Ovary (tissue), 9 donors: ENCODE results near the gene MZF1. TPM values are rescaled to one million over a fixed set of nuclear protein-coding genes. Genes with fewer than 3 reads are reported as not detected.

ENCODE experiments used
- DNase-seq, 5 donors: peaks; one replicate each; pipeline ENCODE4 v3.0.0-alpha.2; 2019 to 2020
- H3K27ac ChIP-seq, 2 donors: fragments of 200-600 bp; one replicate each; pipeline versions ENCODE4 v1.5.1 to v1.8.0; 2019 to 2022
- H3K27me3 ChIP-seq: fragments of 200-600 bp; one replicate; pipeline ENCODE4 v1.8.0; 2022
- H3K36me3 ChIP-seq: fragments of 200-600 bp; sonication (generic); one replicate; pipeline ENCODE4 v1.5.1; 2019
- H3K4me1 ChIP-seq: one replicate; pipeline ENCODE4 v1.8.1; 2013; ENCODE audit warnings: mild to moderate bottlenecking, moderate library complexity; ENCODE audit not compliant: insufficient read depth
- H3K4me3 ChIP-seq: fragments of 200-600 bp; sonication (generic); one replicate; pipeline ENCODE4 v1.5.1; 2017
- H3K9me3 ChIP-seq, 2 donors: fragments of 200-600 bp in 1 of 2; sonication (generic) in 1 of 2; one replicate each; pipeline versions ENCODE4 v1.5.1 to v1.8.1; 2013 to 2019; ENCODE audit warnings: mild to moderate bottlenecking in 1 of 2, moderate library complexity in 1 of 2
- EP300 ChIP-seq: sonication (generic); formaldehyde crosslinking; IDR thresholded peaks from one replicate; pipeline ENCODE4 v1.6.1; 2017; ENCODE audit warnings: antibody characterized with exemption
- POLR2A ChIP-seq: fragments of 450-650 bp; IDR thresholded peaks from one replicate; pipeline ENCODE4 v1.6.1; 2017; ENCODE audit warnings: antibody characterized with exemption, mild to moderate bottlenecking, moderate library complexity
- WGBS, 3 donors: extraction: QIAGEN DNeasy Blood & Tissue Kit in 1 of 3; methylation state at CpG; one replicate each; pipeline versions ENCODE4 v1.1.5 to v1.1.7; 2013 to 2017; 5-methylcytosine and 5-hydroxymethylcytosine counted together
- intact Hi-C, 4 donors: fragments of 100-400 bp; cut with DNase I; formaldehyde crosslinking; loops; one replicate each; pipeline versions ENCODE4 v1.11.0 to v1.15.1; 2022 to 2023
- polyA plus RNA-seq, 2 donors: library from polyadenylated mRNA; stranded (reverse); fragments of 200-250 nt in 1 of 2; fragments of 350-450 nt in 1 of 2; fragmentation: Illumina TruSeq in 1 of 2; extraction: RNeasy Lipid Tissue Mini Kit (QIAGEN cat#74804) in 1 of 2; gene quantifications; one replicate each; pipeline ENCODE4 v1.2.3, GENCODE V29; 2013 to 2014
- total RNA-seq, 7 donors: library from RNA; depleted of rRNA in 2 of 7; stranded (reverse); fragments of >200 nt in 2 of 7; fragmentation: NEBNext Ultra II Directional in 3 of 7; extraction: Animal tissue kit (Norgen Biotek cat#: 25700) in 3 of 7; gene quantifications; one replicate each; pipeline versions ENCODE4 v1.1.0 to v1.2.4, GENCODE V29; 2016 to 2023
- TF ChIP-seq, protein P1 (sequence below), 3 donors: fragments of 450-650 bp in 2 of 3; fragments of 200-600 bp in 1 of 3; IDR thresholded peaks; one replicate each; pipeline versions ENCODE4 v1.5.1 to v1.8.0; 2016 to 2022; ENCODE audit warnings: antibody characterized with exemption in 3 of 3, mild to moderate bottlenecking in 1 of 3
- donor health status: DM: no; HTN: no; CAD: no; lungs with moderate emphysema.
- donor health status: DM: no; HTN: no; CAD: no.
- donor health status: Bipolar disorder and iron deficiency.
- donor health status: DM: yes; HTN: yes; CAD: no.
- donor health status: DM: no; HTN: no; CAD: no.
- donor health status: DM: yes; HTN: yes; CAD: no.

MZF1 gene
- total and polyA plus RNA-seq, 9 donors, result 10.8 to 48.0 (median 30.6) TPM

DNA sequence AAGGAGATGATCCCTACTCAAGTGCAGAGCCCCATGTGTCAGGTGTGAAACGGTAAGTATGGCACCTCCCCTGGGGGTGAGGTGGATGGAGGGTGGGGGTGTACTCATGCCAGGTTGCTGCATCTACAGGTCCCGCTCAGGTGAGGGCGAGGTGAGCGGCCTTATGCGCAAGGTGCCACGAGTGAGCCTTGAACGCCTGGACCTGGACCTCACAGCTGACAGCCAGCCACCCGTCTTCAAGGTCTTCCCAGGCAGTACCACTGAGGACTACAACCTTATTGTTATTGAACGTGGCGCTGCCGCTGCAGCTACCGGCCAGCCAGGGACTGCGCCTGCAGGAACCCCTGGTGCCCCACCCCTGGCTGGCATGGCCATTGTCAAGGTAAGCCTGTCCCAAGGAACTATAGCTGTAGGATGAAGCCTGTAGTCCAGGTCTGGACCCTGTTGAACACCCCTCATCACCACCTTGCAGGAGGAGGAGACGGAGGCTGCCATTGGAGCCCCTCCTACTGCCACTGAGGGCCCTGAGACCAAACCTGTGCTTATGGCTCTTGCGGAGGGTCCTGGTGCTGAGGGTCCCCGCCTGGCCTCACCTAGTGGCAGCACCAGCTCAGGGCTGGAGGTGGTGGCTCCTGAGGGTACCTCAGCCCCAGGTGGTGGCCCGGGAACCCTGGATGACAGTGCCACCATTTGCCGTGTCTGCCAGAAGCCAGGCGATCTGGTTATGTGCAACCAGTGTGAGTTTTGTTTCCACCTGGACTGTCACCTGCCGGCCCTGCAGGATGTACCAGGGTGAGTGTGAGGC lies 24.1 kb downstream of the MZF1 start:
- WGBS, 3 donors, result 80 to 91% (median 85%) methylated on average over 20 of the region's 20 CpGs
- DNase-seq, result no peak
- Histone ChIP-seq H3K27me3 (no peaks in the 10 kb centered on the region), H3K9me3 (no peaks in the 10 kb centered on the region), H3K4me1 (peaks cover 16% of the 10 kb centered on the region), H3K4me3 (no peak overlapping the region), H3K27ac (no peak overlapping the region), H3K36me3 (no peaks in the 10 kb centered on the region)
- intact Hi-C loops, result no loop called here
- TF ChIP-seq POLR2A, result no peak
- no peak for TF ChIP-seq EP300
- TF ChIP-seq, protein P1, sequence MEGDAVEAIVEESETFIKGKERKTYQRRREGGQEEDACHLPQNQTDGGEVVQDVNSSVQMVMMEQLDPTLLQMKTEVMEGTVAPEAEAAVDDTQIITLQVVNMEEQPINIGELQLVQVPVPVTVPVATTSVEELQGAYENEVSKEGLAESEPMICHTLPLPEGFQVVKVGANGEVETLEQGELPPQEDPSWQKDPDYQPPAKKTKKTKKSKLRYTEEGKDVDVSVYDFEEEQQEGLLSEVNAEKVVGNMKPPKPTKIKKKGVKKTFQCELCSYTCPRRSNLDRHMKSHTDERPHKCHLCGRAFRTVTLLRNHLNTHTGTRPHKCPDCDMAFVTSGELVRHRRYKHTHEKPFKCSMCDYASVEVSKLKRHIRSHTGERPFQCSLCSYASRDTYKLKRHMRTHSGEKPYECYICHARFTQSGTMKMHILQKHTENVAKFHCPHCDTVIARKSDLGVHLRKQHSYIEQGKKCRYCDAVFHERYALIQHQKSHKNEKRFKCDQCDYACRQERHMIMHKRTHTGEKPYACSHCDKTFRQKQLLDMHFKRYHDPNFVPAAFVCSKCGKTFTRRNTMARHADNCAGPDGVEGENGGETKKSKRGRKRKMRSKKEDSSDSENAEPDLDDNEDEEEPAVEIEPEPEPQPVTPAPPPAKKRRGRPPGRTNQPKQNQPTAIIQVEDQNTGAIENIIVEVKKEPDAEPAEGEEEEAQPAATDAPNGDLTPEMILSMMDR (IDR thresholded peaks at IDR 0.05), result no peak

DNA sequence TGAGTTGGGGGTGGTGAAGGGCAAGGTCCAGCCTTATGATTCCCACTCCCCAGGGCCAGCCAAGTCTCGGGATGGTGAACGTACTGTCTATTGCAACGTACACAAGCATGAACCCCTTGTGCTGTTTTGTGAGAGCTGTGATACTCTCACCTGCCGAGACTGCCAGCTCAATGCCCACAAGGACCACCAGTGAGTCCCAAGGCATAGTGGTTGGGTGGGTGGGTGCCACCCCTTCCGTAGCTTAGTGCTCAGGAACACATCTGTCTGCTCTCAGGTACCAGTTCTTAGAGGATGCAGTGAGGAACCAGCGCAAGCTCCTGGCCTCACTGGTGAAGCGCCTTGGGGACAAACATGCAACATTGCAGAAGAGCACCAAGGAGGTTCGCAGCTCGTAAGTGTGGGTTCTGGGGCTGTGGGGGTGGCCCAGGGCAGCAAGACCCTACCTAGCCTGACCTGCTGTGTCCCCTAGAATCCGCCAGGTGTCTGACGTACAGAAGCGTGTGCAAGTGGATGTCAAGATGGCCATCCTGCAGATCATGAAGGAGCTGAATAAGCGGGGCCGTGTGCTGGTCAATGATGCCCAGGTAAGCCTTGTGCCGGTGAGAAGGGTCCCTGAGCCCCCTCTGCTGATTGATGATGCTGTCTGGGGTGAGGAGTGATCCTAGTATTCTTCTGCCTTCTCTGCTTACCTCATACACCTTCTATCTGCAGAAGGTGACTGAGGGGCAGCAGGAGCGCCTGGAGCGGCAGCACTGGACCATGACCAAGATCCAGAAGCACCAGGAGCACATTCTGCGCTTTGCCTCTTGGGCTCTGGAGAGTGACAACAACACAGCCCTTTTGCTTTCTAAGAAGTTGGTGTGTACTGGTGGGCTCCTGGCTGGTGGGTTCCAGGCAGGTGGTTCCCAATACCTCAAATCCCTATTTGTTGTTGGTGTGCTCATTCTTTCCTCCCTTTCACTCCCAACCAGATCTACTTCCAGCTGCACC lies 25.5 kb downstream of the MZF1 start:
- Histone ChIP-seq H3K4me3 (no peak overlapping the region), H3K36me3 (no peaks in the 10 kb centered on the region), H3K9me3 (no peaks in the 10 kb centered on the region), H3K4me1 (peaks cover 10% of the 10 kb centered on the region), H3K27me3 (no peaks in the 10 kb centered on the region), H3K27ac (no peak overlapping the region)
- intact Hi-C loops, result no loop called here
- TF ChIP-seq, protein P1 (IDR thresholded peaks at IDR 0.05), result no peak
- TF ChIP-seq POLR2A (no peak), EP300 (no peak)
- 83 to 89% (median 85%) methylated on average over 18 of the region's 18 CpGs for WGBS, 3 donors
- no peak for DNase-seq

GRCh38 chr19:58546019-58546530 lies 27.1 kb downstream of the MZF1 start:
- Histone ChIP-seq H3K27ac (no peak overlapping the region), H3K36me3 (no peaks in the 10 kb centered on the region), H3K4me1 (peaks cover 10% of the 10 kb centered on the region), H3K9me3 (no peaks in the 10 kb centered on the region), H3K27me3 (no peaks in the 10 kb centered on the region), H3K4me3 (peak overlapping the region; percentile 79)
- intact Hi-C loops, result no loop called here
- WGBS, 3 donors, result 0 to 7% (median 6%) methylated on average over 1 of the region's 1 CpG
- no peak for TF ChIP-seq EP300
- no peak for TF ChIP-seq POLR2A
- TF ChIP-seq, protein P1 (IDR thresholded peaks at IDR 0.05), result no peak
- no peak for DNase-seq

GRCh38 chr19:58545286-58546018 lies 27.7 kb downstream of the MZF1 start:
- Histone ChIP-seq H3K4me1 (peaks cover 10% of the 10 kb centered on the region), H3K4me3 (peak overlapping the region; percentile 79), H3K27me3 (no peaks in the 10 kb centered on the region), H3K36me3 (no peaks in the 10 kb centered on the region), H3K27ac (peak overlapping the region in 1 of 2 donors; percentile 49), H3K9me3 (no peaks in the 10 kb centered on the region)
- DNase-seq, result no peak
- intact Hi-C loops, result no loop called here
- 3 to 6% (median 3%) methylated on average over 20 to 21 of the region's 21 CpGs for WGBS, 3 donors
- TF ChIP-seq EP300 (no peak), POLR2A (no peak)
- TF ChIP-seq, protein P1 (IDR thresholded peaks at IDR 0.05), result no peak
